Activated CD4-positive, CD25-positive, alpha-beta regulatory T cell treated with anti-CD3 and anti-CD28 coated beads, Interleukin-2, amount 50 U/mL, for 16 hours (primary cell): ENCODE results near the gene VWC2L.

ENCODE experiments used
- DNase-seq: peaks from one replicate; pipeline ENCODE4 v3.0.0-alpha.2; 2020; ENCODE audit warnings: low read depth, low spot score

VWC2L gene

GRCh38 chr2:214591366-214591765, 180.5 kb downstream of the VWC2L start:
- no peak for DNase-seq

GRCh38 chr2:214592011-214592410, 181.2 kb downstream of the VWC2L start:
- no peak for DNase-seq

- DNase-seq: no peak
Observed at GRCh38 chr2:214593727-214594126, 182.9 kb downstream of the VWC2L start.

GRCh38 chr2:214601852-214602633, 191.2 kb downstream of the VWC2L start:
- no peak for DNase-seq

- no peak for DNase-seq
Observed at GRCh38 chr2:214604861-214605260, 194.0 kb downstream of the VWC2L start.

GRCh38 chr2:214607051-214607450, 196.2 kb downstream of the VWC2L start:
- no peak for DNase-seq

GRCh38 chr2:214611015-214611414, 200.2 kb downstream of the VWC2L start:
- DNase-seq: no peak

GRCh38 chr2:214624166-214624760, 213.4 kb downstream of the VWC2L start:
- no peak for DNase-seq

- DNase-seq: no peak
Observed at GRCh38 chr2:214628091-214628490, 217.2 kb downstream of the VWC2L start.
